K562 (cell line): ENCODE measurements around the gene FGGY. TPM values are rescaled to one million over a fixed set of nuclear protein-coding genes. Genes with fewer than 3 reads are reported as not detected.
A peak's percentile ranks its signal among the peaks of the same experiment; 100 is the strongest.

ENCODE experiments used
- ATAC-seq: fragments of 200-7000 bp; cut with Tn5 transposase; 3 replicates; pipeline ENCODE4 v1.9.1; 2020; ENCODE audit warnings: moderate library complexity
- BruUV-seq: library from RNA; stranded (reverse); fragments of 400-500 nt; replicated peaks from 2 replicates; lab custom pipeline; 2021; lab: Mats Ljungman, UMichigan
- CTCF ChIA-PET: fragments of 300-600 bp; formaldehyde crosslinking; extraction: SDS; loops from one replicate; lab custom pipeline; 2021; ENCODE audit warnings: low intra/inter-chr PET ratio; lab: Yijun Ruan, JAX
- POLR2A ChIA-PET: fragments of 300-600, 350-650 bp; sonication (Branson Sonifier 250); formaldehyde crosslinking; extraction: SDS; loops from one replicate; lab custom pipeline; 2021; ENCODE audit warnings: antibody characterized with exemption, inconsistent platforms; lab: Yijun Ruan, JAX
- DNase-seq, 4 experiments: peaks; one replicate each; pipeline versions ENCODE4 v3.0.0 to v3.0.0-alpha.2; 2011 to 2018; ENCODE audit warnings: low spot score in 3 of 4, mixed read lengths in 3 of 4; ENCODE audit errors: extremely low read depth in 1 of 4
- FAIRE-seq: peaks from 2 replicates; lab custom pipeline; 2011; peaks lifted over from hg19 to GRCh38; lab: Jason Lieb, UNC
- H2AFZ ChIP-seq: 2 replicates; pipeline ENCODE4 v1.6.0; 2011; ENCODE audit warnings: low read depth, low read length, control low read depth, inconsistent platforms
- H3K27ac ChIP-seq: fragments of 200-600 bp; 3 replicates; pipeline ENCODE4 v1.8.0; 2011; ENCODE audit warnings: low read depth, mild to moderate bottlenecking, control low read depth, inconsistent platforms, low read length, moderate library complexity, mixed read lengths; ENCODE audit errors: extremely low read depth
- H3K27me3 ChIP-seq, 2 experiments: fragments of 300-600 bp in 1 of 2; 2 replicates in 1 of 2; 3 replicates in 1 of 2; pipeline versions ENCODE4 v1.6.0 to v1.8.0; 2011; ENCODE audit warnings: inconsistent platforms in 2 of 2, low read length in 2 of 2, mild to moderate bottlenecking in 1 of 2, mixed read lengths in 1 of 2, moderate library complexity in 1 of 2; ENCODE audit not compliant: control insufficient read depth in 2 of 2, insufficient read depth in 2 of 2
- H3K36me3 ChIP-seq: fragments of 300-600 bp; 3 replicates; pipeline ENCODE4 v1.8.0; 2011; ENCODE audit warnings: mild to moderate bottlenecking, low read length, inconsistent platforms; ENCODE audit not compliant: control insufficient read depth, insufficient read depth
- H3K4me1 ChIP-seq, 2 experiments: fragments of 200-600 bp in 1 of 2; replicated peaks in 1 of 2; 2 replicates in 1 of 2; 3 replicates in 1 of 2; pipeline versions ENCODE4 v1.5.1 to v1.8.0; 2011; ENCODE audit warnings: inconsistent platforms in 2 of 2, low read length in 2 of 2, mild to moderate bottlenecking in 1 of 2, mixed read lengths in 1 of 2, moderate library complexity in 1 of 2; ENCODE audit not compliant: control insufficient read depth in 2 of 2, insufficient read depth in 2 of 2
- H3K4me2 ChIP-seq: 2 replicates; pipeline ENCODE4 v1.6.1; 2011; ENCODE audit warnings: low read length, control low read depth, inconsistent platforms, mixed read lengths; ENCODE audit not compliant: insufficient read depth
- H3K4me3 ChIP-seq: fragments of 200-600 bp; sonication (generic), shearing (Covaris generic); 2 replicates; pipeline ENCODE4 v1.5.1; 2016; ENCODE audit warnings: control low read depth, inconsistent platforms
- H3K79me2 ChIP-seq: fragments of 200-600 bp; 3 replicates; pipeline ENCODE4 v1.8.0; 2011; ENCODE audit warnings: low read length, inconsistent platforms; ENCODE audit not compliant: control insufficient read depth, insufficient read depth
- H3K9ac ChIP-seq, 2 experiments: 2 replicates each; pipeline versions ENCODE4 v1.6.0 to v1.6.1; 2011; ENCODE audit warnings: low read depth in 2 of 2, low read length in 2 of 2, control low read depth in 1 of 2, inconsistent platforms in 1 of 2, mild to moderate bottlenecking in 1 of 2, mixed read lengths in 1 of 2; ENCODE audit not compliant: insufficient read depth in 1 of 2
- H3K9me1 ChIP-seq: one replicate; pipeline ENCODE4 v1.6.0; 2011; ENCODE audit warnings: inconsistent platforms, mild to moderate bottlenecking, low read length, moderate library complexity; ENCODE audit not compliant: control insufficient read depth, insufficient read depth
- H3K9me3 ChIP-seq: replicated peaks from 2 replicates; pipeline ENCODE4 v1.5.1; 2011; ENCODE audit warnings: low read depth, low read length, inconsistent platforms; ENCODE audit not compliant: control insufficient read depth, insufficient read depth
- H4K20me1 ChIP-seq: replicated peaks from 2 replicates; pipeline ENCODE4 v1.6.1; 2011; ENCODE audit warnings: low read length, inconsistent platforms, mixed read lengths; ENCODE audit not compliant: control insufficient read depth, insufficient read depth
- GATAD2A ChIP-seq: fragments of 450-650 bp; IDR thresholded peaks from 2 replicates; pipeline ENCODE4 v1.6.1; 2017
- NCOA6 ChIP-seq: fragments of 450-650 bp; IDR thresholded peaks from 2 replicates; pipeline ENCODE4 v1.6.1; 2017; ENCODE audit warnings: mild to moderate bottlenecking
- RFX1 ChIP-seq: fragments of 450-650 bp; IDR thresholded peaks from 2 replicates; pipeline ENCODE4 v1.6.1; 2016; ENCODE audit warnings: mild to moderate bottlenecking, moderate library complexity
- SPI1 ChIP-seq: IDR thresholded peaks from 2 replicates; pipeline ENCODE4 v1.6.1; 2011; ENCODE audit warnings: low read depth, low read length, control low read depth, borderline replicate concordance
- ZNF398 ChIP-seq: fragments of 250-450 bp; sonication (Bioruptor Pico); IDR thresholded peaks from 2 replicates; pipeline ENCODE4 v1.8.0; 2021; ENCODE audit warnings: moderate library complexity, mild to moderate bottlenecking, inconsistent platforms
- WGBS: fragments of 100-300 bp; shearing (Covaris generic); methylation state at CpG from one replicate; pipeline ENCODE4 v1.1.6; 2016; ENCODE audit warnings: low coverage, mixed read lengths; ENCODE audit not compliant: insufficient coverage; ENCODE audit errors: missing lambda C conversion rate; 5-methylcytosine and 5-hydroxymethylcytosine counted together
- in situ Hi-C: fragments of 300-500 bp; cut with MboI; formaldehyde crosslinking; loops from 4 replicates; pipeline ENCODE4 v1.15.0; 2018; ENCODE audit warnings: inconsistent platforms, mixed read lengths
- intact Hi-C: fragments of 100-400 bp; cut with micrococcal nuclease; formaldehyde crosslinking; loops from 2 replicates; pipeline ENCODE4 v1.14.2; 2022
- polyA plus RNA-seq, 8 experiments: library from polyadenylated mRNA; depleted of rRNA in 4 of 8; stranded (reverse) in 5 of 8; unstranded in 3 of 8; fragments of >200 nt; fragmentation: Nextera tagmentation in 2 of 8; fragmentation: Illumina TruSeq in 1 of 8; extraction: Ambion mirVana in 2 of 8; extraction: Trizol in 1 of 8; gene quantifications; 2 replicates each; pipeline versions ENCODE4 v1.2.1 to v1.2.3, GENCODE V29; 2011 to 2014; ENCODE audit warnings: inconsistent platforms in 1 of 8, missing spikeins in 1 of 8
- total RNA-seq, 7 experiments: library from RNA; depleted of rRNA in 6 of 7; stranded (reverse); fragments of >200 nt in 6 of 7; fragmentation: Illumina TruSeq in 2 of 7; extraction: Trizol in 2 of 7; gene quantifications; 2 replicates each; pipeline versions ENCODE4 v1.2.1 to v1.2.3, GENCODE V29; 2011 to 2021; ENCODE audit warnings: low replicate concordance in 1 of 7

Gene FGGY
- total and polyA plus RNA-seq, 9 of the 15 experiments (the other 6 are each of a cell fraction or from before 2014, with no cell fraction given) = 9.7 to 19.2 (median 12.6) TPM

DNA sequence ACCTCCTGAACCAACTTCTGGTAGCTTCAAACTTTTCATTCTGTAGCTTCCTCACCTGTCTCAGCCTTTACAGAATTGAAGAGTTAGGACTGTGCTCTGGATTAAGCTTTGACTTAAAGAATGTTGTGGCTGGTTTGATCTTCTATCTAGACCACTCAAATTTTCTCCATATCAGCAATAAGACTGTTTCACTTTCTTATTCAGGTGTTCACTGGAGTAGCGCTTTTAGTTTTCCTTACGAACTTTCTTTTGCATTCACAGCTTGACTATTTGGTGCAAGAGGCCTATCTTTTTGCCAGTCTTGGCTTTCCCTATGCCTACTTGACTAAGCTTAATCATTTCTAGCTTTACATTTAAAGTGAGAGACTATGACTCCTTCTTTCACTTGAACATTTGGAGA, 31.5 kb downstream of the FGGY start:
- no peaks in the 10 kb centered on the region for H4K20me1 ChIP-seq
- 33% methylated on average over 2 of the region's 2 CpGs for WGBS
- no peak for DNase-seq
- FAIRE-seq = no peak
- ChIA-PET CTCF (no interaction called here), POLR2A (interaction anchor here (0.6 kb wide), 1 partner anchor 71 kb away, joined by 3 read pairs; no protein-coding TSS in a partner anchor)
- no peak overlapping the region for H3K4me3 ChIP-seq
- intact Hi-C loops = no loop called here
- no TSS peak for BruUV-seq
- TF ChIP-seq ZNF398 (CRISPR knock-in tag) (no peak), RFX1 (no peak), GATAD2A (no peak)
- no peaks in the 10 kb centered on the region for H3K9me3 ChIP-seq
- no peaks in the 10 kb centered on the region for H3K9me1 ChIP-seq
- no peak overlapping the region for H3K4me2 ChIP-seq
- no peak overlapping the region for H3K27ac ChIP-seq
- no peaks in the 10 kb centered on the region for H3K4me1 ChIP-seq
- no peaks in the 10 kb centered on the region for H3K27me3 ChIP-seq
- in situ Hi-C loops = no loop called here
- H3K79me2 ChIP-seq = no peaks in the 10 kb centered on the region
- H3K36me3 ChIP-seq = no peaks in the 10 kb centered on the region
- H3K9ac ChIP-seq = no peak overlapping the region
- ATAC-seq = no peak
- no peak overlapping the region for H2AFZ ChIP-seq

- H3K9me1 ChIP-seq = no peaks in the 10 kb centered on the region
- H3K79me2 ChIP-seq = no peaks in the 10 kb centered on the region
- BruUV-seq = no TSS peak
- H3K9me3 ChIP-seq = no peaks in the 10 kb centered on the region
- peak; percentile 58; the same call in 1 of the 2 replicates for TF ChIP-seq SPI1
- no peak for TF ChIP-seq NCOA6
- no peak overlapping the region for H3K4me3 ChIP-seq
- no peaks in the 10 kb centered on the region for H3K36me3 ChIP-seq
- intact Hi-C loops (no loop called here), in situ Hi-C loops (no loop called here)
- no peak overlapping the region for H3K9ac ChIP-seq
- POLR2A ChIA-PET = interaction anchor here (0.6 kb wide), 1 partner anchor 51 kb away, joined by 4 read pairs; no protein-coding TSS in a partner anchor
- DNase-seq (no peak), ATAC-seq (no peak), FAIRE-seq (no peak)
- no peak overlapping the region for H3K4me2 ChIP-seq
- H3K27me3 ChIP-seq = no peaks in the 10 kb centered on the region
- H2AFZ ChIP-seq = no peak overlapping the region
- CTCF ChIA-PET = no interaction called here
- H3K4me1 ChIP-seq = no peaks in the 10 kb centered on the region
- H4K20me1 ChIP-seq = no peaks in the 10 kb centered on the region
- 20% methylated on average over 4 of the region's 4 CpGs for WGBS
- H3K27ac ChIP-seq = no peak overlapping the region
Observed at GRCh38 chr1:59329412-59330053, 32.6 kb downstream of the FGGY start.
